ENCODE results near the gene KCNJ5.

Gene KCNJ5

DNA sequence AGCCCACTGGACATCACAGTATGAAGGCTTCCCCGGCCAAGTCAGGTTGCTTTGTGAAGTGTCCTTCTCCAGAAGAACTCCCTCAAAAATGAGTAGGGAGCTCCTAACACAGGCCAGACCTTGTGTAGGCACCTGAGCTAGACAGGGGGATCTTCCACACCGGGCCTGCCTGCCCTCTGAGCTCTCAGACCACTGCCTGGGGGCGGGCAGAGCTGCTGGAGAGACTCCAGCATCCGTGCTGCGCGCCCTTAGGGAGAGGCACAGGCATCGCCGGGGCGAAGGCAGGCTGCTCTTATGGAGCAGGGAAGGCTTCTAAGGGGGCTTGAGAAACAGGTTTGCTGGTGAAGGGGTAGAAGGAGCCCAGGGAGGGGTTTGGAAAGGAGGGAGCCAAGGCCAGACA lies 4.4 kb downstream of the KCNJ5 start:
- DNase-seq (ENCODE audit: low read depth in 3 of 3), result no peak

DNA sequence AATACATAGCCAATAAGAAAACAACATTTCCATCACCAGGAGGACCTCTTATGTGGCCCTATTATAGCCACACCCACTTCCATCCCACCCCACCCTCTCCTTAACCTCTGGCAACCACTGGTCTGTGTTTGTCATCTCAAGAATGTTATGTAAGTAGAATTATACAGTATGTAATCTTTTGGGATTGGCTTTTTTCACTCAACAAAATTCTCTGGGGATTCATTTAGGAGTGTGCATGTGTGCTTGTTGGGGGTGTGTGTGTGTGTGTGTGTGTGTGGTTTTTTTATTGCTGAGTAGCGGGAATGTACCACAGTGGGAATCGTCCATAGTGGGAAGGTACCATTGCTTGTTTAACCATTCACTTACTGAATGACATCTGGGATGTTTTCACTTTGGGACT lies 5.2 kb downstream of the KCNJ5 start:
- DNase-seq (ENCODE audit: low read depth in 3 of 3), result no peak

DNA sequence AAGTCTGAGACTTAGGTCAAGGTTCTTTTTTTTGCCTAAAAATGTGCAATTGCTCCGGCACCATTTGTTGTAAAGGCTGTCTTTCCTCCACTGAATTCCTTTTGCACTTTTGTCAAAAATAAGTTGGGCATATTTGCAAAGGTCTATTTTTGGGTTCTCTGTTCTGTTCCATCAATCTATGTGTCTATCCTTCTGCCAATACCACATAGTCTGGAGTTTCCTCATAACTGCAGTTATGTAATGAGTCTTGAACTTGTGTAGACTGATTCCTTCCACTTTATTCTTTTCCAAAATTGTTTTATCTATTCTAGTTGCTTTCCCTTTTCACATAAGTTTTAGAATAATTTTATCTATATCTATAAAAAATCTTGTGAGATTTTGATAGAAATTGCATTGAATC lies 6.7 kb downstream of the KCNJ5 start:
- DNase-seq (ENCODE audit: low read depth in 3 of 3), result no peak

DNA sequence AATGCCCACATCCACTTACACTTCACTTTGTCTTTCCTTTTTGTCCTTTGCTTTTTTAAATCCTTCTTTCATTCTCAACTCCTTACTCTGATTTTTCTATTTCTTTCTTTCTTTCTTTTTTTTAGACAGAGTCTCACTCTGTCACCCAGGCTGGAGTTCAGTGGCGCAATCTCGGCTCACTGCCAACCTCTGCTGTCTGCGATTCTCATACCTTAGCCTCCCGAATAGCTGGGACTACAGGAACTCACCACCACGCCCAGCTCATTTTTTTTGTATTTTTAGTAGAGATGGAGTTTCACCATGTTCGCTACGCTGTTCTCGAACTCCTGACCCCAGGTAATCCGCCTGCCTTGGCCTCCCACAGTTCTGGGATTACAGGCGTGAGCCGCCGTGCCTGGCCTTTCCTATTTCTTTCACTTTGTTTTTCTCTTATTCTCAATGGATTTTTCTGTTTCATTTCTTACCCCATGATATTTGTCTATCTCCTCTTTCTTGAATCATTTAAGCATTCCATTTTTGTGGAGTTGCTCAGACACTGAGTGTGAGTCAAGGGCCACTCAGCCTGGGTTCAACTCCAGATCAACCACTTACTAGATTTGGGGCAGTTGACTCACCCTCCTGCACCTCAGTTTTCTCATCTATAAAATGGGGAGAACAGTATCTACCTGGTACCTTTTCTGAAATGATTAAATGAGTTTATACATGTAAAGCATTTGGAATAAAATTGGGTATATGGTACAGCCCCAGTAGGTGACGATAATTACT lies 7.6 kb downstream of the KCNJ5 start:
- DNase-seq (ENCODE audit: low read depth in 3 of 3), result no peak

DNA sequence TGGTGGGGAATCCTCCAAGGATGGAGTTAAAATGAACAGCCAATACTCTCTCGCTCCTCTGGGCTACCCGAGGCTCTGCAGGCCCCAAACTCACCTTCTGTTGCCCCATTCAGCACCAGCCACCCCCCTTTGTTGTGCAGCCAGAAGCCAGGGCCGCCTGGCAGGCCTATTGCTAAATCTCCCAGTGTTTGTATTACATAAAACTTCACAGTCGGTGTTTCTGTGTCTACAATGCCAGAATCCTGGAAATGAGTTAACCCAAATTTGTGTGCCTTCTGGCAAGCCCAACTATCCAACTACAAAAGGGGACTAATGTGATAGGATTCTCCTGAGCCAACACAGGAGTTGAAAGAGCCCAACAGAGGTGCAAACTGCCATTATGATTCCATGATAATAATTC lies 9.3 kb downstream of the KCNJ5 start:
- DNase-seq (ENCODE audit: low read depth in 3 of 3), result no peak

DNA sequence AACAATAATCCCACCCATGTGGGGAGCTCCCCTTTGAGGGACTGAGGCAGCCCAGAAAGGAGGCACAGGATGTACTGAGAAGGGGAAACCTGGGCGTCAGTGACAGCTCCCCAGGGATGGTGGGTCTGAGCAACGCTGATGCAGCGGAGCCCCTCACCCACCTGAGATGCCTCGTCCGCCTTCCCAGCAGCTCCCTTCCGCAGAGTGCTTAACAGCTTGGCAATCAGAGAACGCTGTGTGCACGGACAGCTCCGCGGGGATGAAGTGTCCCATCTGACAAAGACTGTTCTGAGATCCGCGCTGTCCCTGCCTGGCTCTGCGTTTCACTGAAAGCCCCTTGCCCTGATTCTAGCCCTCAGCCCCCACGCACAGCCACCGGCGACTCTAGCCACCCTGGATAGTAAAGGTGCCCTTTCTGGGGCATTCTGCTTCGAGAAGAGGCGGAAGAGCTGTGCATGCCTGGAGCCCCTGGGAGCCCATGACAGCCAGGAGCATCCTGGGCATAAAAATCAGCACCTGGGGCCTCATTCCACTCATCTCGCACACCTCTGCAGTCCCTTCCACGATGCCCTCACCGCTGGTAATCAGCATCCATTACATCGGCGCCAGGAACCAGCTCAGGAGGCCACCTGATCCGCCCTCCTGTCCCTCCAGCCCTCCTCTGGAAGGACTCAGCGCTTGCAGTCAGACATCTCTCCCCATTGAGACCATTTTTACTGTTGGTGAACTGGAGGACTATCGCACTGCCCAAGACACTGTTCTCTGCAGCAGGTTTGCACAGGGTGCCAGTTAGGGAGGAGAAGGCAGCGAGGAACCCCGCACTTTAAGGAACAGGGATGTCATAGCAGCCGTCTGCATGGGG lies 10.7 kb downstream of the KCNJ5 start:
- DNase-seq (ENCODE audit: low read depth in 3 of 3), result no peak

DNA sequence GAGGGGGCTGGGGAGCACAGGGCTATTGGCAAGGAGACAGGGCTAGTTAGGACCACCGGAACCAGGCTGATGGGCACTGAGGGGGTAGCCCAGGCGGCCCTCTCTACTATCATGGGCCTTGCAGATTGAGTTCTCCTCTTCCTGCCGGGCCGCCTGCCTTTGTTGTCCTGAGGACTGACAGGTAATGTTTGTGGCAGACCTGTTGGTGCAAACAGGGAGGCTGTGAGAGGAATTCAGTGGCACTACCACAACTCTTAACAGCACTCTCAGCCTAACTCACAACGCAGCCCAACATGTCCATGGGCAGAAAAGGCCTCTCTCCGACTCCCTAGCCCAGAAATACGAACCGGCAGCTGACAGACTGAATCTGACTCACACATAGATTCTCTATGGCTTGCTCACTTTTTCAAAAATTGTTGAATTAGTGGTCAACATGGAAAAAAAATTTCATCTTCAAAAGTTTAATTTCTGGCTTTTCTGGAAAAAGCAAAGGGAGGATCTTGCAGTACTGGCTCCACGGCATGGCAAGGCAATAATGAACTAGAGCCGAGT lies 11.4 kb downstream of the KCNJ5 start:
- no peak for DNase-seq (ENCODE audit: low read depth in 3 of 3)

DNA sequence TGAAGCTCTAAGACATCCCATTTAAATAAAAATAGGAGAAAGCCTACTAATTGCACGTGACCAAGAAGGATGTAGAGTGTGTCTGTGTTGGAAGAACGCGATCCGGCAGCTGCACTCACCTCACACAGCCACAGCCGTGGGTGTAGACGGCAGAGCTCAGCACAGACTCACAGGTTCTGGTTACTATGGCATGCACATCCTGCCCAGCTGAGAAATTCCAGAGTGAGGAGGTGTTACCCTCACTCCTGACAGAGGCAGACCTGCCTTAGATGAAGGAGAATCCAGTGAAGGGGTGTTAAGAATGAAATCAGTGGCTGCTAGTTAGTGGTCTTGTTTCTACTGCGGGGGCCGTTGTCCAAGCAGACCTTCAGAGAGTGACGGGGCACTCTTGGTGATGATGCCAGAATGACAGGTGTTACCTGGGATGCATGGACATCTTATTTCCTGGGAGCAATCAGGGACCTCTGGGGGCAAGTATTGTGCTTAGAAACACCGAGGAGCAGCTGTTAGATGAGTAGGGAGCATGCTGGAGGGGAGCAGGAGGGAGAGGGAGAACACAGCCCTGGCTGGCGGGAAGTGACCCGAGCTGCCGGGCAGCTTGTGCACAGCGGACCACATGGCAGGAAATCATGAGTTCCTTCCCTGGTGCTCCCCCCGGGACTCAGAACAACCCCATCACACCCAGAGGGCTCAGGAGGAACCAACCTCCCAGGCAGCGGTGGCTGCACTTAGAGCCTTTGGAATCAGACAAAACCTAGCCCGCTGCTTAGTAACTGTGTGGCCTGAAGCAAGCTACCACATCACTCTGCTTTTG lies 12.3 kb downstream of the KCNJ5 start:
- DNase-seq (ENCODE audit: low read depth in 3 of 3), result no peak

DNA sequence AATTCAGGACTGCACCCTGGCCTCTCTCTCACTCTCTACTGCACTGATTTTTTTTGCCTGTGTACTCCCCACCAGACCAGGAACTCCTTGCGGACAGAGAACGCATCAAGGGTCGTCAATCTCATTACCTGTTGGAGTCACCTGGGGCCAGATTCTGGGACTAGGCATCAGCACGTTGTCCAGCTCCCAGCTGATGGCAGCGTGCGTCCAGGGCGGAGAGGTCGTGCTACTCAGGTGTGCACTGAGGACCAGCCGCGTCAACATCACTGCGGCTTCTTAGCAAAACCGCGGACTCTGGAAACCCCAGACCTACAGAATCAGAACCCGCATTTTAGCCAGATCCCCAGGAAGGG lies 13.1 kb downstream of the KCNJ5 start:
- no peak for DNase-seq (ENCODE audit: low read depth in 3 of 3)

DNA sequence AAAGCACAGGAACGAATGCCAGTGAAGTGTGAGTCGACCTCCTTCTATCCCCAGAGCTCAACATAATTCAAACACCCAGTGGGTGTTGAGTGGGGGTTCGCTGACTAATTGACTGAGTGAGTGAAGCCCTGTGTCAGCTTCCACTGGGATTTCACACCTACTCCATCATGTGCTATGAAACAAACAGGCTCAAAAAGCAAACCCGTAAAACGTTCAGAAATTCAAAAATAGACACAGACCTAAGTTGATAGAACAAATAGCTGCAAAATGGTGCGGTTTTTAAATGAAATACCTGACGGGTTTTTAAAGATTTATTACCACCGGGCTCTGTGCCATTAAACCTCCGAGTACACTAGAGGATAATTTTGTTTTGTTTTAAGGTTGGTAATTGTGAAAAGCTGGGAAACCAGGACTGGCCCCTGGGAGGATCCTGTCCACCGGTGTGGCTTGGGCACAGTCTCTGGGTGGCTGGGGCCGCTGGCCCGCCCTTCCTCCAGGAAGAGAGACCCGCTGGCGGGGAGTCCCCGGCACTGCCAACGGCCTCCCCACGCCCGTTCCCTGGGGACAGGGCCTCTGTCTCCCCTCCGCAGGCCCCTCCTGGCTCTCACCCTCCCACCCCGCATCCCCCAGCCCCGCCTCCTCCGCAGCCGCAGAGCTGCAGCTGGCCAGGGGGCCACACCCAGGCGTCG lies 13.6 kb downstream of the KCNJ5 start:
- DNase-seq (ENCODE audit: low read depth in 3 of 3), result no peak

DNA sequence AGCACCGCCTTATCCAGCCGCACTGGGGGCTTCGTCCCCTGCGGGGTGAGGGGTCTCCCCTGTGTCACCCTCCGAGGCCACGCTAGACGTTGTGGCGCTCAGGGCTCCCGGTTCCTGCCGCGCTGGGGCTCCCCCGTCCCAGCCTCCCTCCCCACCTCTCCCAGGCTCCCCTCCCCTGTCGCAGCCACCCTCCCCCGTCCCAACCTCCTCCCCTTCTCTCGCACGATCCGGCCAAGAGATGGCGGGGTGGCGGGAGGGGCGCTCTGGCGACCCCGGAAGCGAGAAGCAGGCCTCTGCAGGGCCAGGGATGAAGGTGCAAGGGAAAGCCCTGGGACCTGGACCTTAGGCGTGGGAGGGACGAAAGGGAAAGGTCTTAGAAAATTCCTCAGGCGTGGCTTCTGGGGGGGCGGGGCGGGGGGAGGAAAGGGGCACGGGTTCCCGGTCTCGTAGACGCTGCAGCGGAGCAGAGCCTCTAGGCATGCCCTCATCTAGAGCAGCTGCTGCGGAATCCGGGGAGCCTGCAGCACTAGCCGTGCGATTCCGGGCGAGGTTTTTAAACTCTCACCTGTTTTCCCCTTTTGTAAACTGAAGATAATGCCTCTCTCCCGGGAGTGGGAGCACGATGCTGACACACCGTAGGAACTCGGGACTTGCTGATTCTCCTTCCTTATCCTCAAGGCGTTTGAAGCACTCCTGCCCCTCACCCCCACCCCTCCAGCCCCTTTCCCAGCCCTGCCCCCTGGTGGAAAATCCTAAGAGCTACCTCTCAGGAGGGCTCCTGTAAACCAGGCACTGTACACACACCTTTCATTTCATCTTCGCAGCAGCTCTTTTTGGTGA lies 14.4 kb downstream of the KCNJ5 start:
- peak in 1 of 3 experiments; percentile 17 for DNase-seq (ENCODE audit: low read depth in 3 of 3)

DNA sequence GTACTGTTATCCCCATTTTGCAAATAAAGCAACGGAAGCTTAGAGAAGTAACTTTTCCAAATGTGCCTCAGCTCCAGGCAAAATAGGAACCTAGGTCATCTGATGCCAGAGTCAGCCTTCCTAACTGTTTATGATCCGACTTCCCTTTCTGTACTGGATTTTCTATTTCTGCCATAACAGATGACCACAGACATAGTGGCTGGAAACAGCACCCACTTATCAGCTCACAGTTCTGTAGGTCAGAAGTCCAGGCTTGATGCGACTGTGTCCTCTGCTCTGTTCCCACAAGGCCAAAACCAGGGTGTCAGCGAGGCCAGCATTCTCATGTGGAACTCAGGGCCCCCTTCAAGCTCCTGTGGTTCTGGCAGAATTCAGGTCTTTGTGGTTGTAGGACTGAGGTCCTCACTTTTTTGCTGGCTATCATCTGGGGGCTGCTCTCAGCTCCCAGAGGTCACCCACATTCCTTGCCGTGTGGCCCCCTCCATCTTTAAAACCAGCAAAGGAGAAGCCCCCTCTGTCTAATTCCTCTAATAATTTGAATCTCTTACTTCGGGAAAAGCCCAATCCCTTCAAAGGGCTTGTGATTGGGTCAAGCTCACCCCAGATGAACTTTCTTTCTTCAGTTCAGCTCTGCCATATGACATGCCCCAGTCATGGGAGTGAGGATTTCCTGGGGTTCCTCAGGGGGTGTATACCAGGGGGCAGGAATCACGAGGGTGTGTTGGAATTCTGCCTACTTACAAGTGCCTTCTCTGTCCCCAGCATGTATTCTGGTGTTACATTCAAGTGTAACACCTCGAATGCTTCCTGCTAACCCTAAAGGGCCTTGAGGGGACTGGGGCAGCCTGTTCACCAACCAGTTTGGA lies 15.3 kb downstream of the KCNJ5 start:
- DNase-seq (ENCODE audit: low read depth in 3 of 3), result no peak

DNA sequence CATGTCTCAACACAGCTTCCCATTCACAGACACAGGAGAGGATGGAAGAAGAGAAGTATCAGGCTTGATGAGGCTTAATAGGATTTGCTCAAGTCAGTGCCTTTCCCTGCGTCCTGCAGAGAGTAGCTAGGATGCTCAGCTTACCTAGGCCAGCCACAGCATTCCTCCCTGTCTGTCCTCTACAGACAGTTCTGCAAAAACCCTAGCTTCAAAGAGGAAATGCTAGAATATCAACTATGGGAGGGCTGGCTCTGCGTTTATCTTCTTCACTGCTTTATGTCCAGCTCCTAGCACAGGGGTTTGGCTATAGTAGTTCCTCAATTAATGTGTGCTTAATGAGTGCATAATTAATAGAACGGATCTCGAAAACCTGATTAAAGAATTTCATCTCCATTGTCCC lies 16.4 kb downstream of the KCNJ5 start:
- DNase-seq (ENCODE audit: low read depth in 3 of 3), result no peak

DNA sequence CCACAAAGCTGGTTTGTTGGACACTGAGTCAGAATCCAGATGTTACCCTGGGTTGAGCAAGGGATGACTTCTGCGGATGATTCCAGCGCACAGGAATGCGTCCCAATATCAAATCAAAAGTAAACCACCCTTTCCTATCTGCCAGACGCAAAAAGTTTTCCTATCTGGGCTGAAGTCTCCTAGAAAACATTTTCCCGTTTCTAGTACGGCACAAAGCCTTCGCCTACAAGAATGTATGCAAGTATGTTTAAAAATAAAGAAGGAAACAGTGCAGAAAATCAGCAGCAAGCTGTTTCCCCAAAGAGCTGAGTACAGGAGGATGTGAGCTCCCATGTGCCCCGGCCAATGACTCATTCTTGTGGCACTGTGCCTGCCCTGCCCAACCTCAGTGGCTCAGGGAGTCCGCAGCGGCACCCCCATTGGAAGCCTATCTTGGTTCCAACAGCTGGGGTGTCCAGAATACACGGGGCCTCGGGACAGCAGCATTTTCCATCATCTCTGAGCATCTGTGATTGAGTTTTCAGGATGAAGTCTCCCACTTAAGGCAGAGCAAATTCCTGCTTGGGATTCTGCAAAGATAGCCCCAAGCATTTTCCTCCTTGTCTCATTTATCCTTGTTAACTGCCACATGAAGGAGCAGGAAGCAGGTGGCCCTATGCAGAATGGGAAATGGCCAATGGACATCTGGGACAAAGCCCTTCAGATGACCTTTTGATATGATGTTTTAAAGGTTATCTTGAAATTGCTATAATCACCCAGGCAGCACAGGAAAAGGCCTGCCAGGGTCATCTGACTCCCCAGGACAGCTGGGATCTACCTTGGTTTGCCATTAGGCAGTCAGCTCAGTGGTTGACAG lies 17.5 kb downstream of the KCNJ5 start:
- no peak for DNase-seq (ENCODE audit: low read depth in 3 of 3)

DNA sequence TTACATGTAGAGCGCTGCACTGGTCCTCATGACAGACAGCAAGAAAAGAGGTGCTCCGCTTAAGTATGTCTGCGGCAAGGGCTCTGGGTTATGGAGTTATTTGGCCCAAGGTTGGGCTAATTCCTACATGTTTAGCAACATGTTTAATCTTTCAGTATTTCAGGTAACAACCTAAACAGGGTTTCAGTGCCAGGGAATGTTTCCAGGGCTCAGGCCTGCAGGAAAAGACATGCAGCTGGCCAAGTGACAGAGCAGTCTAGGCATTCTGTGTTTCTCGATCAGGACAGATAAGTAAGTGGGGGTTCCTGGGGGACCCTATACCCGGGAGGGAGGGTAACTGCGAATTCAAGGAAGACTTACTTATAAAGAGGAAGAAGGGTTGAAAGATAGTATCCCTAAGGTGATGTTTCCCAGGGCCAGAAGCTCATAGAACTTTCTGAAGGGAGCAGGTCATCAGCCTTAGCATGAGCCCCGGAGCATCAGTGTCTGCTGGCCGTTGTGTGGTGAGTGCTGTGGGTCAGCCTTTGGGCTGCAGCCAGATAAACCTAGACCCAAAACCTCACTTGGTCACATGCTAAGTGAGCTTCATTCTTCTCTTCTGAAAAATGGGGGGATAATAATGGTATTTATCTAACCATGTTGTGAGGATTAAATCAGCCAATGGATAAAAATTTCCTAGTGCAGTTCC lies 18.4 kb downstream of the KCNJ5 start:
- DNase-seq (ENCODE audit: low read depth in 3 of 3), result no peak

DNA sequence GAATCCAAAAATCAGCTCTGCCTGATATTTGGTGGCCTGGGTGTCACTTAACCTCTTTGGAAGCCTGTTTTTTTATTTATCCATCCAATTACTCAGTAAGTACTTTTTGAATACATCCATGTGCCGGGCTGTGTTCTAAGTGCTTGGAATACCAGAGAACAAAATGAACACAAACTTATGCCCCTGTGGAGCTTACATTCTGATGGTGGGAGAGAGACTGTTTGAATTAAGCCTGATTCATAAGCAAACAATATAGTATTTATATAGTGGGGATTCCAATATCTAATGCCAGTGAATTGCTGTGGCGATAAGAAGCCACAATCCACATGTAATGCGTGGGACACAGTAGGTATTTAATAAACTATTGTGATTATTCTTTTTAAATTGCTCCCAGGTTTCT lies 19.4 kb downstream of the KCNJ5 start:
- DNase-seq (ENCODE audit: low read depth in 3 of 3), result no peak

DNA sequence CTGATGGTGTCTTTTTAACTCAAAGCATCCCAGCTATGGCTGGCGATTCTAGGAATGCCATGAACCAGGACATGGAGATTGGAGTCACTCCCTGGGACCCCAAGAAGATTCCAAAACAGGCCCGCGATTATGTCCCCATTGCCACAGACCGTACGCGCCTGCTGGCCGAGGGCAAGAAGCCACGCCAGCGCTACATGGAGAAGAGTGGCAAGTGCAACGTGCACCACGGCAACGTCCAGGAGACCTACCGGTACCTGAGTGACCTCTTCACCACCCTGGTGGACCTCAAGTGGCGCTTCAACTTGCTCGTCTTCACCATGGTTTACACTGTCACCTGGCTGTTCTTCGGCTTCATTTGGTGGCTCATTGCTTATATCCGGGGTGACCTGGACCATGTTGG lies 20.1 kb downstream of the KCNJ5 start:
- no peak for DNase-seq (ENCODE audit: low read depth in 3 of 3)

DNA sequence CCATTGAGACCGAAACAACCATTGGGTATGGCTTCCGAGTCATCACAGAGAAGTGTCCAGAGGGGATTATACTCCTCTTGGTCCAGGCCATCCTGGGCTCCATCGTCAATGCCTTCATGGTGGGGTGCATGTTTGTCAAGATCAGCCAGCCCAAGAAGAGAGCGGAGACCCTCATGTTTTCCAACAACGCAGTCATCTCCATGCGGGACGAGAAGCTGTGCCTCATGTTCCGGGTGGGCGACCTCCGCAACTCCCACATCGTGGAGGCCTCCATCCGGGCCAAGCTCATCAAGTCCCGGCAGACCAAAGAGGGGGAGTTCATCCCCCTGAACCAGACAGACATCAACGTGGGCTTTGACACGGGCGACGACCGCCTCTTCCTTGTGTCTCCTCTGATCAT lies 20.5 kb downstream of the KCNJ5 start:
- no peak for DNase-seq (ENCODE audit: low read depth in 3 of 3)
